ENCODE measurements around the gene PARK7.

DNA sequence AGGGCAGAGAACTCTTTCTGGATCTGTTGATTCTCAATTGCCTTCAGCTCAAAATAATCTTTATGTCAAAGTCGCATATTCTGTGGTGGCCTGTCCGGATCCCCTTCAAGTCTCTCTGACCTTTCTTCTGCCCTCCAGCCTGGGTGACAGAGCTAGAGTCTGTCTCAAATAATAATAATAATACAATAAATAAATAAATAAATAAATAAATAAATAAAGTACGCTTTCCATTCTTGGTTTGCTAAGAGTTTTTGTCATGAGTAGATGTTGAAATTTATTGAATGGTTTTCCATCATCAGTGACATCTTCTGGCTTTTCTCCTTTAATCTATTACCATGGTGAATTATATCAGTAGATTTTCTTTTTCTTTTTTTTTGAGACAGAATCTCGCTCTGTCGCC lies 33.9 kb downstream of the PARK7 start:
- TF ChIP-seq, protein P1, sequence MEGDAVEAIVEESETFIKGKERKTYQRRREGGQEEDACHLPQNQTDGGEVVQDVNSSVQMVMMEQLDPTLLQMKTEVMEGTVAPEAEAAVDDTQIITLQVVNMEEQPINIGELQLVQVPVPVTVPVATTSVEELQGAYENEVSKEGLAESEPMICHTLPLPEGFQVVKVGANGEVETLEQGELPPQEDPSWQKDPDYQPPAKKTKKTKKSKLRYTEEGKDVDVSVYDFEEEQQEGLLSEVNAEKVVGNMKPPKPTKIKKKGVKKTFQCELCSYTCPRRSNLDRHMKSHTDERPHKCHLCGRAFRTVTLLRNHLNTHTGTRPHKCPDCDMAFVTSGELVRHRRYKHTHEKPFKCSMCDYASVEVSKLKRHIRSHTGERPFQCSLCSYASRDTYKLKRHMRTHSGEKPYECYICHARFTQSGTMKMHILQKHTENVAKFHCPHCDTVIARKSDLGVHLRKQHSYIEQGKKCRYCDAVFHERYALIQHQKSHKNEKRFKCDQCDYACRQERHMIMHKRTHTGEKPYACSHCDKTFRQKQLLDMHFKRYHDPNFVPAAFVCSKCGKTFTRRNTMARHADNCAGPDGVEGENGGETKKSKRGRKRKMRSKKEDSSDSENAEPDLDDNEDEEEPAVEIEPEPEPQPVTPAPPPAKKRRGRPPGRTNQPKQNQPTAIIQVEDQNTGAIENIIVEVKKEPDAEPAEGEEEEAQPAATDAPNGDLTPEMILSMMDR (IDR thresholded peaks at IDR 0.05): no peak
- no peak for TF ChIP-seq POLR2A (IDR thresholded peaks at IDR 0.05)

All from right lobe of liver (tissue), 4 donors.